H1 (cell line): ENCODE measurements around the gene SRPX2.

Source experiments
- CREB1 ChIP-seq: IDR thresholded peaks from 2 replicates; pipeline ENCODE4 v1.6.1; 2012; ENCODE audit warnings: inconsistent platforms
- CTCF ChIP-seq, 3 experiments: IDR thresholded peaks; 1 replicate in 2 of 3; 2 replicates in 1 of 3; pipeline versions ENCODE4 v1.5.1 to v1.6.1; 2011; ENCODE audit warnings: low read length in 3 of 3, mild to moderate bottlenecking in 3 of 3, inconsistent platforms in 2 of 3, low read depth in 1 of 3, moderate library complexity in 1 of 3; ENCODE audit not compliant: insufficient read depth in 1 of 3; ENCODE audit errors: control extremely low read depth in 1 of 3
- EGR1 ChIP-seq: IDR thresholded peaks from 2 replicates; pipeline ENCODE4 v1.6.1; 2011; ENCODE audit warnings: low read depth, low read length, borderline replicate concordance
- EP300 ChIP-seq, 2 experiments: IDR thresholded peaks; 1 replicate in 1 of 2; 2 replicates in 1 of 2; pipeline ENCODE4 v1.6.1; 2011 to 2012; ENCODE audit warnings: low read depth in 2 of 2, low read length in 2 of 2, mild to moderate bottlenecking in 2 of 2, borderline replicate concordance in 1 of 2, inconsistent platforms in 1 of 2, moderate library complexity in 1 of 2
- EZH2 ChIP-seq: fragments of 200-600 bp; sonication (generic); IDR thresholded peaks from 2 replicates; pipeline ENCODE4 v1.7.1; 2012; ENCODE audit warnings: low read depth, mild to moderate bottlenecking, moderate library complexity, low read length, inconsistent platforms; ENCODE audit not compliant: severe bottlenecking
- HDAC2 ChIP-seq, 2 experiments: fragments of 300-600 bp in 1 of 2; sonication (generic) in 1 of 2; IDR thresholded peaks; 2 replicates each; pipeline ENCODE4 v1.6.1; 2011 to 2012; ENCODE audit warnings: low read depth in 2 of 2, low read length in 2 of 2, mild to moderate bottlenecking in 2 of 2, moderate library complexity in 2 of 2, borderline replicate concordance in 1 of 2, inconsistent platforms in 1 of 2
- KDM5A ChIP-seq: fragments of 200-600 bp; IDR thresholded peaks from 2 replicates; pipeline ENCODE4 v1.7.1; 2012; ENCODE audit warnings: mild to moderate bottlenecking, low read length, inconsistent platforms, mixed read lengths
- RAD21 ChIP-seq, 2 experiments: IDR thresholded peaks in 1 of 2; conservative IDR thresholded peaks in 1 of 2; 2 replicates each; pipeline ENCODE4 v1.6.1; 2011; ENCODE audit warnings: low read depth in 2 of 2, low read length in 2 of 2, improper control_type of control experiment in 1 of 2, inconsistent platforms in 1 of 2, mild to moderate bottlenecking in 1 of 2, moderate library complexity in 1 of 2
- SIX5 ChIP-seq: IDR thresholded peaks from 2 replicates; pipeline ENCODE4 v1.6.1; 2011; ENCODE audit warnings: mild to moderate bottlenecking, low read depth, low read length
- SP1 ChIP-seq: IDR thresholded peaks from 2 replicates; pipeline ENCODE4 v1.6.1; 2011; ENCODE audit warnings: low read depth, low read length
- TCF12 ChIP-seq: IDR thresholded peaks from 2 replicates; pipeline ENCODE4 v1.6.1; 2011; ENCODE audit warnings: low read depth, mild to moderate bottlenecking, low read length
- YY1 ChIP-seq: IDR thresholded peaks from 2 replicates; pipeline ENCODE4 v1.6.1; 2011; ENCODE audit warnings: low read depth, mild to moderate bottlenecking, low read length
- TF ChIP-seq, protein P1 (sequence below): IDR thresholded peaks from 2 replicates; pipeline ENCODE4 v1.6.1; 2011; ENCODE audit warnings: low read length, improper control_type of control experiment
- TF ChIP-seq, protein P2 (sequence below): IDR thresholded peaks from 2 replicates; pipeline ENCODE4 v1.6.1; 2012; ENCODE audit warnings: inconsistent platforms

DNA sequence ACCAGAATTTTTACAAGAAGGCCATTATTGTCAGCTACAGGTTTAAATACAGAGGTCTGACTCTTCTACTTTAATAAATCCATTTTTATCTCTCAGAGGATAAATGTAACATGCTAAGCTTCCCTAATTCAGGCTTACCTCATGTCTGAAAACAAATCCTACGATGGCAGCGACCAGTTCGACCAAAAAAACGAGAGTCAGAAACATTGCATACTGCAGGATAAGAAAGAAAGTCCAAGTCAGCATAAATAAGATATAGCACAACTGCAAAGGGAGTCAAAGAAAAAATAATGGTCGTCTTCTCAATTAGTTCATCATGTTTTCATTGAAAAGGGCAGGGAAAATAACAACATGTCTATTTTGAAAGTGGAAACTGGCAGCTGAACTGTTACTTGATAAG lies 9.0 kb upstream of the SRPX2 start:
- TF ChIP-seq CTCF (IDR thresholded peaks at IDR 0.05; ENCODE audit: control extremely low read depth in 1 of 3, insufficient read depth in 1 of 3, low read depth in 1 of 3, low read length in 3 of 3) (no peak), HDAC2 (IDR thresholded peaks at IDR 0.05; ENCODE audit: borderline replicate concordance in 1 of 2, low read depth in 2 of 2, low read length in 2 of 2) (no peak), SP1 (no peak), EGR1 (no peak), TCF12 (no peak), KDM5A (no peak), SIX5 (no peak), EZH2 (no peak), YY1 (no peak), RAD21 (IDR thresholded peaks at IDR 0.05 in 1 of 2, conservative IDR thresholded peaks at IDR 0.05 in 1 of 2; ENCODE audit: low read depth in 2 of 2, low read length in 2 of 2) (no peak), CREB1 (no peak), EP300 (IDR thresholded peaks at IDR 0.05; ENCODE audit: borderline replicate concordance in 1 of 2, low read depth in 2 of 2, low read length in 2 of 2) (no peak)
- TF ChIP-seq, protein P1, sequence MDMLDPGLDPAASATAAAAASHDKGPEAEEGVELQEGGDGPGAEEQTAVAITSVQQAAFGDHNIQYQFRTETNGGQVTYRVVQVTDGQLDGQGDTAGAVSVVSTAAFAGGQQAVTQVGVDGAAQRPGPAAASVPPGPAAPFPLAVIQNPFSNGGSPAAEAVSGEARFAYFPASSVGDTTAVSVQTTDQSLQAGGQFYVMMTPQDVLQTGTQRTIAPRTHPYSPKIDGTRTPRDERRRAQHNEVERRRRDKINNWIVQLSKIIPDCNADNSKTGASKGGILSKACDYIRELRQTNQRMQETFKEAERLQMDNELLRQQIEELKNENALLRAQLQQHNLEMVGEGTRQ, result no peak
- TF ChIP-seq, protein P2, sequence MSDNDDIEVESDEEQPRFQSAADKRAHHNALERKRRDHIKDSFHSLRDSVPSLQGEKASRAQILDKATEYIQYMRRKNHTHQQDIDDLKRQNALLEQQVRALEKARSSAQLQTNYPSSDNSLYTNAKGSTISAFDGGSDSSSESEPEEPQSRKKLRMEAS, result no peak
